Measurements from ENCODE around the gene MORF4L2.

Gene MORF4L2

GRCh38 chrX:103729015-103729414 is 42.5 kb upstream of the MORF4L2 start:
- ChIA-PET POLR2A (no interaction called here), CTCF (interaction anchor here (1.9 kb wide), 1 partner anchor 17 kb away, joined by 4 read pairs; no protein-coding TSS in a partner anchor)
- no peak for DNase-seq (ENCODE audit: extremely low spot score)
- TF ChIP-seq CTCF (IDR thresholded peaks at IDR 0.05; ENCODE audit: control extremely low read depth, extremely low read depth, low read depth, missing control alignments), result no peak

GRCh38 chrX:103727115-103727514 is 40.6 kb upstream of the MORF4L2 start:
- no peak for TF ChIP-seq CTCF (IDR thresholded peaks at IDR 0.05; ENCODE audit: control extremely low read depth, extremely low read depth, low read depth, missing control alignments)
- CTCF ChIA-PET, result interaction anchor here (1.2 kb wide), 1 partner anchor 15 kb away, joined by 3 read pairs; no protein-coding TSS in a partner anchor
- DNase-seq (ENCODE audit: extremely low spot score), result no peak
- POLR2A ChIA-PET, result no interaction called here

GRCh38 chrX:103726477-103726876 is 40.0 kb upstream of the MORF4L2 start:
- no peak for TF ChIP-seq CTCF (IDR thresholded peaks at IDR 0.05; ENCODE audit: control extremely low read depth, extremely low read depth, low read depth, missing control alignments)
- DNase-seq (ENCODE audit: extremely low spot score), result no peak
- POLR2A ChIA-PET, result no interaction called here
- CTCF ChIA-PET, result interaction anchor here (1.2 to 2.4 kb wide), 2 partner anchors 14 to 17 kb away, joined by 4 to 7 read pairs; no protein-coding TSS in a partner anchor

- ChIA-PET CTCF (interaction anchor here (4.1 kb wide), 1 partner anchor 11 kb away, joined by 23 read pairs; the partner anchor contains the start of gene TMEM31), POLR2A (no interaction called here)
- no peak for DNase-seq (ENCODE audit: extremely low spot score)
- TF ChIP-seq CTCF (IDR thresholded peaks at IDR 0.05; ENCODE audit: control extremely low read depth, extremely low read depth, low read depth, missing control alignments), result no peak
These were observed 36.0 kb upstream of the MORF4L2 start for GRCh38 chrX:103722505-103722904.

- TF ChIP-seq CTCF (IDR thresholded peaks at IDR 0.05; ENCODE audit: control extremely low read depth, extremely low read depth, low read depth, missing control alignments), result no peak
- POLR2A ChIA-PET, result no interaction called here
- no peak for DNase-seq (ENCODE audit: extremely low spot score)
- CTCF ChIA-PET, result no interaction called here
These were observed 31.6 kb upstream of the MORF4L2 start for GRCh38 chrX:103718120-103718519.

- ChIA-PET CTCF (no interaction called here), POLR2A (no interaction called here)
- TF ChIP-seq CTCF (IDR thresholded peaks at IDR 0.05; ENCODE audit: control extremely low read depth, extremely low read depth, low read depth, missing control alignments), result no peak
- DNase-seq (ENCODE audit: extremely low spot score), result no peak
These were observed 30.5 kb upstream of the MORF4L2 start for GRCh38 chrX:103716962-103717361.

GRCh38 chrX:103710609-103711008 is 24.1 kb upstream of the MORF4L2 start, which contains the start of gene TMEM31:
Gene TMEM31, plus strand, starts transcription at chrX:103710909. Its CDS starts 1,350 bp downstream, at chrX:103712259.
- TF ChIP-seq CTCF (IDR thresholded peaks at IDR 0.05; ENCODE audit: control extremely low read depth, extremely low read depth, low read depth, missing control alignments), result no peak
- DNase-seq (ENCODE audit: extremely low spot score), result no peak
- ChIA-PET POLR2A (no interaction called here), CTCF (interaction anchor here (0.7 to 5.2 kb wide), 8 partner anchors 8 to 177 kb away, joined by 3 to 23 read pairs (median 3); no protein-coding TSS in a partner anchor)

Data from GM10248 (cell line).